Subcutaneous adipose tissue (tissue), 4 donors: Measurements from ENCODE around the gene GCAT. TPM values are rescaled to one million over a fixed set of nuclear protein-coding genes. Genes with fewer than 3 reads are reported as not detected.

ENCODE experiments used
- CTCF ChIP-seq: fragments of 450-650 bp; IDR thresholded peaks from one replicate; pipeline ENCODE4 v1.5.1; 2016; ENCODE audit warnings: low read depth, mild to moderate bottlenecking, control low read depth, antibody characterized with exemption, moderate library complexity
- total RNA-seq, 4 donors: library from RNA; depleted of rRNA; stranded (reverse); fragments of >200 nt; gene quantifications; one replicate each; pipeline ENCODE4 v1.1.0, GENCODE V29; 2016

The GCAT gene
- total RNA-seq, 4 donors from 2014 or later = 5.9 to 27.1 (median 9.8) TPM

GRCh38 chr22:37842015-37842793, 34.5 kb downstream of the GCAT start:
- no peak for TF ChIP-seq CTCF

DNA sequence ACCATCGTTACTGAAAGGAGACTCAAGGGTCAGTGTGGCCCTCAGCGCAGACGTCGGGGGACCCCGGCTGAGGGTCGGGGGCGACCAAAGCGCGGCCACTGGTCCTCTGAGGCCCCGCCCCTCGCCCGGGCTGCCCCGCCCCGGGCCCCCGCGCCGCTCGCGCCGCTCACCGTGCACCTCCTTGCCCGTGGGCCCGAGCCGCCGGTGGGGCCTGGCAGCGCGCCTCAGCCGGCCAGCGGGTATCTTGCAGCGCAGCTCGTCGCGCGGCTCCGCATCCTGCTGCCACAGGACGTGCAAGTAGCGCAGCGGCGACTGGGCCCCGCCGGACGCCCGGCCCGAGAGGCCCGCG, 36.0 kb downstream of the GCAT start:
- no peak for TF ChIP-seq CTCF

DNA sequence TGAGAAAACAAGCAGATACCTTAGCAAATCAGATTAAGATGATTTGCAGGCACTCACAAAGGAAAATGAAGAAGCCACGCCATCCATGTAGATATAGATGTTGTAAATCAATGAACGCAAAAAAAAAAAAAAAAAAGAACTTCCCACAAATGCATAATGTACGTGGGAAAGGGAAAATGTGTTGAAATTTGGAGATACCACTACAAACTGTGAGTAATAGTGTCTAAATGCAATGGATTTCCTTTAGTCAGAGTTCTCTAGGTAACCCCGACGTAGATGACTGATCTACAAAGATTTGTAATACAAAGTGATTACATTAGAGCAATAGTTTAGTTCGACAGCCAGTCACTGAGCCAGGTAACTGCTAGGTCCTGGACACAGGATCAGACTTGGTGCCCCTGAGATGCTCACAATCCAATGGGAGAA, 37.2 kb downstream of the GCAT start:
- TF ChIP-seq CTCF = no peak

GRCh38 chr22:37846433-37846832, 38.7 kb downstream of the GCAT start:
- TF ChIP-seq CTCF = no peak

DNA sequence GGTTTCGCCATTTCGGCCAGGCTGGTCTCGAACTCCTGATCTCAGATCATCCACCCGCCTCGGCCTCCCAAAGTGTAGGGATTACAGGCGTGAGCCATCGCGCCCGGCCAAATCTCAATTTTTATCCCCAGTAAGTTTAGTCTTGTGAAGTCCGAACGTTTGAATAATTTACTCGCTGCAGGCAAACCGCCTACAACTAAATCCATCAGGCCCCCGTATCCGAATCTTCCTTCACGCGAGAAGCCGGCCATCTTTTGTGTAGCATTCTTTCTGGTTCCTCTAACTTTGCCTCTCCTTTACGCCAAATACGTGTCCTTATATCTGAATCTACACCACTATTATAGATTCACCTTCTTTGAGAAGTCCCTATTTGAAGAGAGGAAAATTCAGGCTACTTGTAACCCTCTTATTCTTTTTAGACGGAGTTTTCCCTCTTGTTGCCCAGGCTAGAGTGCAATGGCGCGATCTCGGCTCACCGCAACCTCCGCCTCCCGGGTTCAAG, 40.9 kb downstream of the GCAT start:
- TF ChIP-seq CTCF = no peak

- TF ChIP-seq CTCF = no peak
Measured at GRCh38 chr22:37849089-37849751, 41.5 kb downstream of the GCAT start, which contains the start of gene EIF3L. Gene EIF3L (plus strand): TSS chr22:37849419. CDS start chr22:37849450, 31 bp downstream.

DNA sequence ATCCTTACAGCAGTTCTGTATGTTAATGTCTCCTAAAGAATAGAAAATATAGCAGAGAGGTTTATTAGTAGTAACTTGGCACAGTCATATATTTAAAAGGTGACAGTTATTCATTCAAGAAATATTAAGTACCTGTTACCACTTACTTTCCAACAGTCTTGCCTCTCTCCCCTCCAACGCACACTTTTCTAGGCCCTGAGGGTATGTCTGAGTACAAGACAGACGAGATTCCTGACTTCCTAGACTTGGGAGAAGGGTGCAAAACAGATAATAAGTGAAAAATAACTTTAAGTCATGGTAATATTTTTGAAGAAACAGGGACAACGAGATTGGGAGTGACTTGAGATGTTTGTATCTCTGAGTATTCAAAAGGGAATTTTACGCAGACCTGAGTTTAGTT, 43.1 kb downstream of the GCAT start:
- no peak for TF ChIP-seq CTCF
